Activated CD4-positive, alpha-beta T cell treated with anti-CD3 and anti-CD28 coated beads, Interleukin-2, amount 10 ng/mL, durations not matched to agents 7 days and 5 days (primary cell): Measurements from ENCODE around the gene BACH1. TPM values are rescaled to one million over a fixed set of nuclear protein-coding genes. Genes with fewer than 3 reads are reported as not detected.

Source experiments
- CTCF ChIA-PET: fragments of 350-600 bp; sonication (Branson Sonifier 250); formaldehyde crosslinking; loops from one replicate; lab custom pipeline; 2021; ENCODE audit warnings: antibody characterized with exemption; lab: Charles Lee
- POLR2A ChIA-PET: fragments of 350-600 bp; sonication (Branson Sonifier 250); formaldehyde crosslinking; loops from one replicate; lab custom pipeline; 2021; ENCODE audit warnings: antibody characterized with exemption; lab: Charles Lee
- DNase-seq: peaks from one replicate; pipeline ENCODE4 v3.0.0-alpha.2; 2020
- H3K27ac Mint-ChIP-seq: one replicate; pipeline ENCODE4 v1.8.0; 2021; ENCODE audit warnings: mild to moderate bottlenecking, moderate library complexity, mixed read lengths
- H3K27me3 Mint-ChIP-seq: one replicate; pipeline ENCODE4 v1.8.0; 2021; ENCODE audit warnings: mixed read lengths
- H3K36me3 Mint-ChIP-seq: one replicate; pipeline ENCODE4 v1.8.0; 2021; ENCODE audit warnings: low read depth, mixed read lengths
- H3K4me1 Mint-ChIP-seq: one replicate; pipeline ENCODE4 v1.8.0; 2021; ENCODE audit warnings: mixed read lengths
- H3K4me3 Mint-ChIP-seq: one replicate; pipeline ENCODE4 v1.8.0; 2021; ENCODE audit warnings: mild to moderate bottlenecking, moderate library complexity, mixed read lengths
- H3K9me3 Mint-ChIP-seq: one replicate; pipeline ENCODE4 v1.8.0; 2021; ENCODE audit warnings: mixed read lengths
- total RNA-seq, 2 experiments: library from RNA; stranded (reverse); gene quantifications; one replicate each; pipeline ENCODE4 v1.2.3, GENCODE V29; 2021

Gene BACH1
- total RNA-seq, 2 experiments from 2014 or later = 21.1 to 23.4 TPM

DNA sequence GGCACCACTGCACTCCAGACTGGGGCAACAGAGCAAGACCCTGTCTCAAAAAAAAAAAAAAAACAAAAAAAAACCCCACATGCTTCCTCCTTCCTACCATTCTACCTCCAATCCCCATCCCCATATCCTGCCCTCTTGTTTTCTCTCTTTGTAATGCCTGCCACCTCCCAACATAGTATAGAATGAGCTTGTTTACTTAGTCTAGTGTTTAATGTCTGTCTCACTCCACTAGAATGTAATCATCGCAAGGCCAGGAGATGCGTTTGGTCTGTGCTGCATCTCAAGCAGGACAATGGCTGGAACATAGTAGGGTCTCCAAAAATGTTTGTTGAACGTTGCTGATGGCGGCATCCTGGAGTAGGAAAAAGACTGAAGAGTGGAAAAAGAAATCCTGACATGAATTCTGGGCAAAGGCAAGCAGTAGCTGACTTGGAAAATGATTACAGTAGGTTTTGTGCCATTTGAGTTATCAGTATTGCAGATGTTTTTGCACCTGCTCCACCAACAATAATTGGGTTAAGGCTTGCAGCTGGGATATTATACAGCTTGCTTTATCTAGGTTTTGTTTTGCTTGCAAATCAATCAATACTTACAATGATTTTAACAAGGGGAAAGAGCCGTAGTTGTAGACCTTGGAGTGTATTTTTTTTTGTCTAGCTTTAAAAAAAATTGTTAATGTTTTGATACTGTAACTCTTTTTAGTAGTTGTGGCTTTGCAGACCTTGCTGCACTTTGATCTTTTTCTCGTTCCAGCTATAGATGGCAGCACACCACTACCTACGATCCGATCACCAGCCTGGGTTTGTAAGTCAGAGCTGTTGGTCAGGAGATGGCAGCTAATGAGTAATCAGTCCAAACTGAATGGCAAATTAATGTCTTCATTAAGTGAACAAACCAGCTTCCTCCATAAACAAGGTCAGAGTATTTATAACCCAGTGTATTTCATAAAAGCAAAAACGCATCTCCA, 62.4 kb downstream of the BACH1 start:
- ChIA-PET POLR2A (interaction anchor here (0.6 to 0.7 kb wide), 2 partner anchors 211 to 369 kb away, joined by 4 to 9 read pairs; no protein-coding TSS in a partner anchor), CTCF (interaction anchor here (0.6 to 1.5 kb wide), 8 partner anchors 12 to 86 kb away, joined by 3 to 5 read pairs (median 3); no protein-coding TSS in a partner anchor)
- Mint-ChIP-seq H3K27me3 (no peaks in the 10 kb centered on the region), H3K36me3 (peaks cover 3% of the 10 kb centered on the region), H3K4me1 (peaks cover 6% of the 10 kb centered on the region), H3K27ac (no peak overlapping the region), H3K4me3 (no peak overlapping the region), H3K9me3 (no peaks in the 10 kb centered on the region)
- DNase-seq = peak; percentile 28

DNA sequence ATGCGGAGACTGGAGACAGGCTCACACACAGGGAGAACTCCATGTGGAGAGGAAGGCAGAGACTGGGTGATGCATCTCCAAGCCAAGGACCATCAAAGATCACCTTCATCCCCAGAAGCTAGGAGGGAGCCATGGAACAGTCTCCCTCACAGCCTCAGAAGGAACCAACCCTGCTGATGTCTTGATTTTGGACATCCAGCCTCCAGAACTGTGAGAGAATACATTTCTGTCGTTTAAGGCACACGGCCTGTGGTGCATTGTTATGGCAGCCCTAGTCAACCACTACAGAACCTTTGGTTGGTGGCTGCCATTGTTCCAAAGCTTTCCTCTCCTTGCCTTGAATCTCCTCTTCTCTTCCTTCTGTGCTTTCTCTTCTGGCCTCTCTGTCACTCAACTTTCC, 64.0 kb downstream of the BACH1 start:
- no peaks in the 10 kb centered on the region for H3K27me3 Mint-ChIP-seq
- H3K27ac Mint-ChIP-seq = no peak overlapping the region
- no peaks in the 10 kb centered on the region for H3K36me3 Mint-ChIP-seq
- no peak overlapping the region for H3K4me3 Mint-ChIP-seq
- ChIA-PET CTCF (no interaction called here), POLR2A (no interaction called here)
- no peak for DNase-seq
- no peaks in the 10 kb centered on the region for H3K9me3 Mint-ChIP-seq
- H3K4me1 Mint-ChIP-seq = peaks cover 4% of the 10 kb centered on the region

DNA sequence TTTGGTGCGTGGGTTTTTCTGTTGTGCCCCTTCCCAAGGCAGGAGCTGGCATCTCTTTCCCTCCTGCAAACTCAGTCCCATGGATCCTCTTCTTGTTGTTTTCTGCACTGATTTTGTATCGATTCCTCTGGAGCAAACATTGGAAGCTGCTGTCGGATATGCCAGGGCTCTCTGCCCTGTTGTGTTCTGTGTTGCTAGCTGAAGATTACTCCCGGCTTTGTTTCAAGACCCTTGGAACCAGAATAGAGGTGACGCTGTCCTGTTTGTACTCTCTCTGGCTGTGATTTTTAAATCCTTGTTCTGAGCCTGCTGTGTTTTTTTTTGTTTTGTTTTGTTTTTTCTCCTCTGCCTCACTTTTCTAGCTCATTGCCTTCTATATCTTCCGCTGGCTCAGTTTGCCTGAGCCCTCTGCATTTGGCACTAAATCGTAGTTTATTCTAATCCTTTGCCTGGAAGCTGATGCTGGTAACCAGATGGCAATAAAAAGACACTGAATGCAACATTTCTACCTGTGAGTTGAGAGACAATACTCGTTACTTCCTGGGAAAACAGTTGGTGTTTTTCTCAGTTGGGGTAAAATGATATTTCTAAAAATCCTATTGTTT, 67.0 kb downstream of the BACH1 start:
- H3K4me3 Mint-ChIP-seq = no peak overlapping the region
- peak overlapping the region; percentile 1 for H3K27ac Mint-ChIP-seq
- ChIA-PET CTCF (interaction anchor here (1.3 kb wide), 1 partner anchor 288 kb away, joined by 3 read pairs; no protein-coding TSS in a partner anchor), POLR2A (no interaction called here)
- no peaks in the 10 kb centered on the region for H3K27me3 Mint-ChIP-seq
- no peaks in the 10 kb centered on the region for H3K36me3 Mint-ChIP-seq
- no peaks in the 10 kb centered on the region for H3K9me3 Mint-ChIP-seq
- no peaks in the 10 kb centered on the region for H3K4me1 Mint-ChIP-seq
- no peak for DNase-seq

DNA sequence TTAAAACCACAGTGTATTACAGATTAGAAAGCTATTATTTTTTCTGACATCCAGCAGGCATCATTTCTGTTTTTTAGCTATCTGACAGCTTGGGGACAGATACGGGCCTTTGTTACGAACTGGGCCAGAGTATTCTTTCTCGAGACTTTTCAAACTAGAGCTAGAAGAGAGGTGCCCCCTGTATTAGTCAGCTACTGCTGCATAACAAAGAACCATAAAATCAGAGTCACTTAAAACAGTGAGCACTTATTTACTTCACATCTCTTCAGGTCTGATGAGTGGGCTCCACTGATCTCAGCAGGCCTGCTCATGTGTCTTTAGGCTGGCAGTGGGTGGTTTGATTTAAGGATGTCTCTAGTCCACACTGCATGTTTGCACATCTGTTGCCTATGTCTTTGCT, 67.8 kb downstream of the BACH1 start:
- H3K9me3 Mint-ChIP-seq = no peaks in the 10 kb centered on the region
- no peaks in the 10 kb centered on the region for H3K36me3 Mint-ChIP-seq
- no peak for DNase-seq
- ChIA-PET CTCF (interaction anchor here (0.6 to 1.3 kb wide), 2 partner anchors 227 to 289 kb away, joined by 3 read pairs; no protein-coding TSS in a partner anchor), POLR2A (no interaction called here)
- no peaks in the 10 kb centered on the region for H3K27me3 Mint-ChIP-seq
- no peak overlapping the region for H3K27ac Mint-ChIP-seq
- H3K4me1 Mint-ChIP-seq = no peaks in the 10 kb centered on the region
- H3K4me3 Mint-ChIP-seq = no peak overlapping the region

DNA sequence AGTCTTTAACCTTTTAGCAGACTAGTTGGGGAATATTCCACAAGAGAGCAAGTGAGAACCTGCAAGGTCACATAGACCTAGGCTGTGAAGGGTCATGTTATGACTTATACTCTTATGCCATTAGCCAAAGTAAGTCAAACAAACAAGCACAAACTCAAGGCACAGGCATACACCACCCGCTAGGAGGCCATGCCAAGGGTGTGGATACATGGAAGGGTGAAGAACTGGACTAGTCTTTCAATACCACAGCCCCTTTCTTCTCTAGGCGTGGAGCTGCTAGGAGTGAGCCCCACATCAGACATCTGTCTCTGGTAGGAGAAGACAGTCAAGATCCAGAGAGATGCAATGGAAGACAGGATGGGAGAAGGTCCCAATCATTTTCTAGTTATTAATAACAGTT, 68.6 kb downstream of the BACH1 start:
- no peaks in the 10 kb centered on the region for H3K36me3 Mint-ChIP-seq
- POLR2A ChIA-PET = no interaction called here
- no peaks in the 10 kb centered on the region for H3K9me3 Mint-ChIP-seq
- no peaks in the 10 kb centered on the region for H3K27me3 Mint-ChIP-seq
- H3K4me3 Mint-ChIP-seq = no peak overlapping the region
- H3K27ac Mint-ChIP-seq = no peak overlapping the region
- H3K4me1 Mint-ChIP-seq = no peaks in the 10 kb centered on the region
- CTCF ChIA-PET = no interaction called here
- no peak for DNase-seq

DNA sequence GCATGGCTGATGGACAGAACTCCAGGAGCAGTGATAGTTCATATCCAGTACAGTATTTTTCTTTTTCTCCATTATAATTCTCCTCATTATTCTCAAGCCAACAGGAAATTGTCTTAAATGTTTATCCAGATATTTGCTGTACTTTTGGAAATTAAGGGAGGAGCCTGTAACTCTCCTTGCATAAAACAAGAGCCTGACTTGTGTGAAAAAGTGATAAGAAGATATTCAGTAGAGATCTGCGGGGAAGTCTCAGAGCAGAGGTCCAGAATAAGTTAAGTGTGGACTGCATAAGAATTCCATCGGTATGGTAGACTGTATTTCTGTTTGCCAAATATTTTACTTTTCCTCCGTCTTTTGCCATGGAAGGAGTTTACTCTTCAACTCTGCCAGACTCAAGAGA, 70.2 kb downstream of the BACH1 start:
- H3K9me3 Mint-ChIP-seq = no peaks in the 10 kb centered on the region
- no peak for DNase-seq
- peaks cover 2% of the 10 kb centered on the region for H3K4me1 Mint-ChIP-seq

DNA sequence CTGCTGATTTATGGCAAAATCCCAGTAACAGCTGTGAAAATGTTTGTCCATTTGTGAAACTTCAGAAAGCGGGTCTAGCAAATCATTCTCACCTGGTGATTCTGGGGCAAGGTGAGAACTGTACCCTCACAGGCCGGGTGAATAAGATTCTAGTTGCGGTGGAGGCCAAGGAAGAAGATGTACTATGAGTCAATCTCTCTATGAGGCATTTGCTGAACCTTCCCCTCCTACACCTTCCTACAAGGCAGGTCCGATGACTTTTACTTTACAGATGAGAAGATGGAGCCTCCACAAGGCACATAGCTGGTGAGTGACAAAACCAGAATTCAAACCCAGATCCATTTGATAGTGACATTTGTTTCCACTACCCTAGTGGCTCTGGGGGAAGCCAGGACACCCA, 72.7 kb downstream of the BACH1 start:
- ChIA-PET CTCF (interaction anchor here (1.0 to 2.3 kb wide), 3 partner anchors 17 to 285 kb away, joined by 3 to 7 read pairs (median 3); no protein-coding TSS in a partner anchor), POLR2A (no interaction called here)
- peaks cover 4% of the 10 kb centered on the region for H3K4me1 Mint-ChIP-seq
- DNase-seq = no peak
- H3K9me3 Mint-ChIP-seq = no peaks in the 10 kb centered on the region
- peaks cover 5% of the 10 kb centered on the region for H3K36me3 Mint-ChIP-seq
- no peak overlapping the region for H3K27ac Mint-ChIP-seq
- H3K27me3 Mint-ChIP-seq = no peaks in the 10 kb centered on the region
- no peak overlapping the region for H3K4me3 Mint-ChIP-seq

More for the DNA sequence above, 70.2 kb downstream of the BACH1 start:
- Mint-ChIP-seq H3K27ac (no peak overlapping the region), H3K36me3 (peaks cover 4% of the 10 kb centered on the region), H3K4me3 (no peak overlapping the region), H3K27me3 (no peaks in the 10 kb centered on the region)
- CTCF ChIA-PET = no interaction called here
- POLR2A ChIA-PET = no interaction called here

DNA sequence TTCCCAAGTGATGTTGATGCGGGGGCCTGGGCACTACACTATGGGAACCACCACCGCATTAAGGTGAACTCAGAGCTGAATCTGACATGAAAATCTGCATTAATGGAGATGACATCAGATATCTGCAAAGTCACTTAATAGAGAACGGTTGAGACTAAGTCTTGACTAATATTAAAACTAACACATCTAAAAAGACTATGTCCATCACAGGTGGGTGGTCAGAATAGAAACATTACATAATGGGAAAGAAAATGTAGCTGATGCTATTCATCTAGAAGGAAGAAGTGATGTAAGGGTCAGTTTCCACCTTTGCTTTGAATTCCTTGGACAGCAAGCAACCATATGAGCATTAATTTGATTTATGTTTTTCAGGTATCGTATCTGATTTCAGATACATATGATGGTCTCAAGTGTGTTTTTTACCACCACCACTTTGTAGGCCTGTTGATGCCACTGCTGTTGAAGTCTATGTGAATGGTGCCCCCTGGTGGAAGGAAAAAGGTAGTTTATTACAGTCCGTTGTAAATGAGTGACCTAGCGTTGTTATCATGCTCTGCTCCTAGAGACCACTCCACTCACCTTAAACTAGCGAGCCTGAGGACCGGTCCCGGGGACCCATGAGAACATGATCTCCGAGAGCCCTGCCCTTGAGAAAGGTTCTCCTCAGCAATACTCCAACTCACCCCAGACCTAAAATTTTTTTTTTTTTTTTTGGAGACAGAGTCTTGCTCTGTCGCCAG, 73.5 kb downstream of the BACH1 start:
- Mint-ChIP-seq H3K4me1 (peaks cover 11% of the 10 kb centered on the region), H3K9me3 (no peaks in the 10 kb centered on the region), H3K4me3 (no peak overlapping the region), H3K36me3 (peaks cover 5% of the 10 kb centered on the region), H3K27me3 (no peaks in the 10 kb centered on the region), H3K27ac (no peak overlapping the region)
- peak; percentile 76 for DNase-seq
- CTCF ChIA-PET = interaction anchor here (1.1 to 2.3 kb wide), 3 partner anchors 17 to 33 kb away, joined by 3 to 7 read pairs (median 4); no protein-coding TSS in a partner anchor
- POLR2A ChIA-PET = no interaction called here

DNA sequence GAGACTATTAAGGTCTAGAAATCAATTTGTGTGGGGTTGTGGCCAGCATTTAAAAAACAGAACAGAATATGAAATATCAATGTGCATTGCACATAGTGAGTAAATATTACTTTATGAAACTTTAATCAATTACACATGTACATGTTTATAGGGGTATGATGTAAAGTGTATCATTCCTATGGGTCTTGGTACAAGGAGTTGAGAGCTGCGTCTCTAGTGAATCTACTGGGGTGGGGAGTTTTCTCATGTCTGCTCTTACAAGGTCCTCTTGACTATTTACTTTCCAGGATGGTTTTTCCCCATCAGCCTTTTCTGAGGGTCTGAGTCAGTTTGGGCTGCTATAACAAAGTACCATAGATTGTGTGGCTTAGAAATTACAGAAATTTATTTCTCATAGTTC, 75.8 kb downstream of the BACH1 start:
- peaks cover 5% of the 10 kb centered on the region for H3K36me3 Mint-ChIP-seq
- POLR2A ChIA-PET = no interaction called here
- no peak for DNase-seq
- H3K9me3 Mint-ChIP-seq = no peaks in the 10 kb centered on the region
- CTCF ChIA-PET = no interaction called here
- H3K4me3 Mint-ChIP-seq = no peak overlapping the region
- no peaks in the 10 kb centered on the region for H3K27me3 Mint-ChIP-seq
- H3K4me1 Mint-ChIP-seq = peaks cover 11% of the 10 kb centered on the region
- H3K27ac Mint-ChIP-seq = no peak overlapping the region

DNA sequence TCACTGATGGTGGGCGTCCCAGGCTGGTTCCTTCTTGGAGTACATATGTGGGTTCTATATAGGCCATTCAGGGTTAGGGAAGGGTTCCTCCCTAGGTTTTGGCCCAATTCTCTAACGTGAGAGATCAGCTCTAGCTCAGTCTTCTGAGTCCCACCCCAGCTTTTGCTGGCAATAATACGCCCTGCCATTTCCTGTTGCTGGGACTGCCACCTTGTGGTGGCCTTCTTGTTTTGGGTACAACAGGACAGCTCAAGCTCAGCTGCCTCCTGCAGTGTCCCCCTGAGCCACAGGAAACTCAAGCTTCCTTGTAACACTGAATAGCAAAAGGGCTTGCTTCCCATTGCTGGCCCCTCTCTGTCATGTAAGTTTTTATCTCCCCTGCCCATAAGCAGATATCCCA, 77.8 kb downstream of the BACH1 start:
- ChIA-PET CTCF (interaction anchor here (0.6 to 1.7 kb wide), 8 partner anchors 16 to 288 kb away, joined by 3 to 6 read pairs (median 3); no protein-coding TSS in a partner anchor), POLR2A (interaction anchor here (0.6 kb wide), 1 partner anchor 205 kb away, joined by 3 read pairs; no protein-coding TSS in a partner anchor)
- peak; percentile 58 for DNase-seq
- H3K9me3 Mint-ChIP-seq = no peaks in the 10 kb centered on the region
- no peaks in the 10 kb centered on the region for H3K27me3 Mint-ChIP-seq
- peaks cover 5% of the 10 kb centered on the region for H3K36me3 Mint-ChIP-seq
- peak overlapping the region; percentile 47 for H3K27ac Mint-ChIP-seq
- no peak overlapping the region for H3K4me3 Mint-ChIP-seq
- peaks cover 11% of the 10 kb centered on the region for H3K4me1 Mint-ChIP-seq

DNA sequence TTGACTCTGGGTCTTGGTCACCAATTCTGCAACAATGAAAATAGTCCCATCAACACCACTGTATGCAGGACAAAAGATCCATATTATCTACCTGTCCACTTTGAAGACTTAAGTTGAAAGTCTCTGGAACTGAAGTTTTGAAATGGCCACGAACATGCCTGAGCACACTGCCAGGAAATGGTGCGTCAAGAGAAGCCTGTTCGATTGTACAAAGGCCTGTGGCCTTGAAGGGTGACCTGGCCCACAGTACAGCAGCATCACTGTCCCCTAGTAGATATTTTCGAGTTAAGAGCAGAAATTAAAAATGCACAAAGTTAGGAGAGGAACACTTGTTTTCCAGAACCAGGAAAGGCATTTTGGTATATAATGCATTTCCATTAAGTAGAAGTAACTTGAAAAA, 78.5 kb downstream of the BACH1 start:
- H3K4me3 Mint-ChIP-seq = no peak overlapping the region
- DNase-seq = no peak
- ChIA-PET CTCF (interaction anchor here (0.6 to 1.7 kb wide), 6 partner anchors 94 to 1703 kb away, joined by 3 to 6 read pairs (median 3); no protein-coding TSS in a partner anchor), POLR2A (no interaction called here)
- peaks cover 5% of the 10 kb centered on the region for H3K36me3 Mint-ChIP-seq
- peaks cover 11% of the 10 kb centered on the region for H3K4me1 Mint-ChIP-seq
- no peak overlapping the region for H3K27ac Mint-ChIP-seq
- no peaks in the 10 kb centered on the region for H3K27me3 Mint-ChIP-seq
- no peaks in the 10 kb centered on the region for H3K9me3 Mint-ChIP-seq

DNA sequence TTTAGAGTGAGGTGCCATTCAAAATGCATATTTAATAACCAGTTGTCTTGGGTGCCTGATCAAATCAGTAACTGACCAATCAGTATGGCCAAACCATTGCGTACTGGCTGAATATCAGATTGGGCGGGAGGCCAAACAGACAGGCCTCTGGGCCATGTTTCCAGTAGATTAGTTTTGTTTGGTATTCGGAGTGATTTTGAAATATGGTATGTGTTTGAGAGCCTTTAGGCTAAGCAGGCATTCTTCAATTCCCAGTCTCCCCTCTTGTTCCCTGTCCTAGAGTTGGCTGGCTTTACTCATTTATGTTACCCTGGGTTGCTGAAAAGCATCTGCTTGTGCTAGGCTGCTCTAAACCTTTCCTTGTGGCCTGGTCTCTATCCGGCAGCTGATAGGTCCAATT, 80.1 kb downstream of the BACH1 start:
- ChIA-PET POLR2A (no interaction called here), CTCF (interaction anchor here (0.7 kb wide), 1 partner anchor 14 kb away, joined by 3 read pairs; no protein-coding TSS in a partner anchor)
- no peak overlapping the region for H3K27ac Mint-ChIP-seq
- H3K27me3 Mint-ChIP-seq = no peaks in the 10 kb centered on the region
- H3K36me3 Mint-ChIP-seq = peaks cover 3% of the 10 kb centered on the region
- H3K4me3 Mint-ChIP-seq = no peak overlapping the region
- peaks cover 9% of the 10 kb centered on the region for H3K4me1 Mint-ChIP-seq
- no peak for DNase-seq
- no peaks in the 10 kb centered on the region for H3K9me3 Mint-ChIP-seq
